ENCODE measurements around the gene NEK1. TPM values are rescaled to one million over a fixed set of nuclear protein-coding genes. Genes with fewer than 3 reads are reported as not detected.

Gene NEK1
- total and polyA plus RNA-seq, 2 of the 13 experiments (the other 11 are each of a cell fraction or from before 2014, with no cell fraction given), result 2.9 to 5.4 TPM

DNA sequence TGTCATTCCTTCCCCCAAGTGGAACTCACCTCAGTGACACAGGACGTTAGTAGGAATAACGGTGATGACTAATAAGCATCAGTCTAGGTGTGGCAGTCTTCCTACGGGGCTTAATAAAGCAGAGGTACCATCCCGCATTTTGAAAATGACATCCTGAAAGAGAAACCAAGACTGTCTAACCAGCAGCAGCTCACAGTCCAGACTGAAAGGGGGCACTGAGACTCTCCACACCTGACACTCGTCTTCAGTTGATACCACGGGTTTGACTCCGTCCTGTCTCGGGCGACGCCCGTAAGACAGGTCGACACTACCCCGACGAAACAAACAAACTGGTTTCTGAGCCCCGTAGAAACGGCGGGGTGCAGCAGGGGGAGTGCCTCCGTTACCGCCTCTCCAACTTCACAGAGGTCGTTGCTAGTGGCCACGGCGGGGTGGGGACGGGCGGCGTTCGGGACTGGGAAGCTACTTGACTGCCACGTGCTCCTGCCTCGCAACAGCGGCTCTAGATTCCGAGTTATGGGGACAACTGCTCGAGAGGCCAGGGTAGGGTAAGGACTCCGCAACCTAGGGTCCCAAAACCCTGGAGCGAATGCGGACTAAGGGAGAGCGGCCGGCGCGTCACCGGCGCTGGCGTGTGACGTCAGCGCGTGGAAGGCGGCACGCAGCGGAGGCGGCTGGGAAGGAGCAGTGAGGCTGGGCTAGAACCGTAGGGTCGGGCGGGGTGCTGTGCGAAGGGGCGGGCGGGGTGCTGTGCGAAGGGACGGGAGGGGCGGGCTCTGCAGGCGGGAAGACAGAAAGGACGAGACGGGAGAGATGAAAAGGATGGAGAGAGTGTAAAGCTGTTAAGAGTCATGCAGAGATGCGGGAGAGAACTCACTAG is at the start of gene NEK1 (continued):
- TF ChIP-seq, protein P1, sequence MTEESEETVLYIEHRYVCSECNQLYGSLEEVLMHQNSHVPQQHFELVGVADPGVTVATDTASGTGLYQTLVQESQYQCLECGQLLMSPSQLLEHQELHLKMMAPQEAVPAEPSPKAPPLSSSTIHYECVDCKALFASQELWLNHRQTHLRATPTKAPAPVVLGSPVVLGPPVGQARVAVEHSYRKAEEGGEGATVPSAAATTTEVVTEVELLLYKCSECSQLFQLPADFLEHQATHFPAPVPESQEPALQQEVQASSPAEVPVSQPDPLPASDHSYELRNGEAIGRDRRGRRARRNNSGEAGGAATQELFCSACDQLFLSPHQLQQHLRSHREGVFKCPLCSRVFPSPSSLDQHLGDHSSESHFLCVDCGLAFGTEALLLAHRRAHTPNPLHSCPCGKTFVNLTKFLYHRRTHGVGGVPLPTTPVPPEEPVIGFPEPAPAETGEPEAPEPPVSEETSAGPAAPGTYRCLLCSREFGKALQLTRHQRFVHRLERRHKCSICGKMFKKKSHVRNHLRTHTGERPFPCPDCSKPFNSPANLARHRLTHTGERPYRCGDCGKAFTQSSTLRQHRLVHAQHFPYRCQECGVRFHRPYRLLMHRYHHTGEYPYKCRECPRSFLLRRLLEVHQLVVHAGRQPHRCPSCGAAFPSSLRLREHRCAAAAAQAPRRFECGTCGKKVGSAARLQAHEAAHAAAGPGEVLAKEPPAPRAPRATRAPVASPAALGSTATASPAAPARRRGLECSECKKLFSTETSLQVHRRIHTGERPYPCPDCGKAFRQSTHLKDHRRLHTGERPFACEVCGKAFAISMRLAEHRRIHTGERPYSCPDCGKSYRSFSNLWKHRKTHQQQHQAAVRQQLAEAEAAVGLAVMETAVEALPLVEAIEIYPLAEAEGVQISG (CRISPR knock-in tag; IDR thresholded peaks at IDR 0.05), result peak; percentile 74
- no peak for TF ChIP-seq AKAP8 (CRISPR knock-in tag; IDR thresholded peaks at IDR 0.05)
- TF ChIP-seq MAZ (IDR thresholded peaks at IDR 0.05; ENCODE audit: borderline replicate concordance, low read depth, low read length), result no peak
- peak; percentile 86 for TF ChIP-seq MAZ (CRISPR knock-in tag; IDR thresholded peaks at IDR 0.05; ENCODE audit: low read depth)
- no peak for TF ChIP-seq MBNL3 (CRISPR knock-in tag; conservative IDR thresholded peaks at IDR 0.05)
- no peak for TF ChIP-seq ZNF33A (CRISPR knock-in tag; IDR thresholded peaks at IDR 0.05; ENCODE audit: borderline replicate concordance)
- TF ChIP-seq HNRNPH1 (optimal IDR thresholded peaks at IDR 0.05; ENCODE audit: low read depth, low read length), result no peak
- no peak for TF ChIP-seq ESRRA (CRISPR knock-in tag; IDR thresholded peaks at IDR 0.05; ENCODE audit: low read depth)
- TF ChIP-seq ZNF34 (CRISPR knock-in tag; IDR thresholded peaks at IDR 0.05; ENCODE audit: borderline replicate concordance), result 0 out of 2 replicates have a peak, but pooled peaks have one; percentile 22
- TF ChIP-seq ZNF709 (CRISPR knock-in tag; IDR thresholded peaks at IDR 0.05), result peak; percentile 65; the same call in 1 of the 2 replicates
- TF ChIP-seq SMAD3 (CRISPR knock-in tag; IDR thresholded peaks at IDR 0.05), result peak; percentile 58
- TF ChIP-seq SRF (IDR thresholded peaks at IDR 0.05; ENCODE audit: low read depth, low read length), result no peak
- TF ChIP-seq CCAR2 (optimal IDR thresholded peaks at IDR 0.05; ENCODE audit: low read depth, low read length), result no peak
- no peak for TF ChIP-seq DNMT1 (CRISPR knock-in tag; IDR thresholded peaks at IDR 0.05)
- TF ChIP-seq NONO (IDR thresholded peaks at IDR 0.05), result no peak
- peak; percentile 60; the same call in 1 of the 2 replicates for TF ChIP-seq NONO (CRISPR knock-in tag; conservative IDR thresholded peaks at IDR 0.05)
- TF ChIP-seq HOXA5 (CRISPR knock-in tag; IDR thresholded peaks at IDR 0.05), result 0 out of 2 replicates have a peak, but pooled peaks have one; percentile 52
- TF ChIP-seq, protein P2, sequence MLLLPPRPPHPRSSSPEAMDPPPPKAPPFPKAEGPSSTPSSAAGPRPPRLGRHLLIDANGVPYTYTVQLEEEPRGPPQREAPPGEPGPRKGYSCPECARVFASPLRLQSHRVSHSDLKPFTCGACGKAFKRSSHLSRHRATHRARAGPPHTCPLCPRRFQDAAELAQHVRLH (CRISPR knock-in tag; IDR thresholded peaks at IDR 0.05; ENCODE audit: borderline replicate concordance, low read depth), result peak; percentile 76; the same call in 1 of the 2 replicates
- TF ChIP-seq, protein P3, sequence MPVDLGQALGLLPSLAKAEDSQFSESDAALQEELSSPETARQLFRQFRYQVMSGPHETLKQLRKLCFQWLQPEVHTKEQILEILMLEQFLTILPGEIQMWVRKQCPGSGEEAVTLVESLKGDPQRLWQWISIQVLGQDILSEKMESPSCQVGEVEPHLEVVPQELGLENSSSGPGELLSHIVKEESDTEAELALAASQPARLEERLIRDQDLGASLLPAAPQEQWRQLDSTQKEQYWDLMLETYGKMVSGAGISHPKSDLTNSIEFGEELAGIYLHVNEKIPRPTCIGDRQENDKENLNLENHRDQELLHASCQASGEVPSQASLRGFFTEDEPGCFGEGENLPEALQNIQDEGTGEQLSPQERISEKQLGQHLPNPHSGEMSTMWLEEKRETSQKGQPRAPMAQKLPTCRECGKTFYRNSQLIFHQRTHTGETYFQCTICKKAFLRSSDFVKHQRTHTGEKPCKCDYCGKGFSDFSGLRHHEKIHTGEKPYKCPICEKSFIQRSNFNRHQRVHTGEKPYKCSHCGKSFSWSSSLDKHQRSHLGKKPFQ (CRISPR knock-in tag; IDR thresholded peaks at IDR 0.05; ENCODE audit: insufficient replicate concordance), result no peak
- TF ChIP-seq U2AF1 (optimal IDR thresholded peaks at IDR 0.05; ENCODE audit: low read depth, low read length), result no peak
- no peak for TF ChIP-seq ZNF761 (CRISPR knock-in tag; conservative IDR thresholded peaks at IDR 0.05)
- TF ChIP-seq, protein P4, sequence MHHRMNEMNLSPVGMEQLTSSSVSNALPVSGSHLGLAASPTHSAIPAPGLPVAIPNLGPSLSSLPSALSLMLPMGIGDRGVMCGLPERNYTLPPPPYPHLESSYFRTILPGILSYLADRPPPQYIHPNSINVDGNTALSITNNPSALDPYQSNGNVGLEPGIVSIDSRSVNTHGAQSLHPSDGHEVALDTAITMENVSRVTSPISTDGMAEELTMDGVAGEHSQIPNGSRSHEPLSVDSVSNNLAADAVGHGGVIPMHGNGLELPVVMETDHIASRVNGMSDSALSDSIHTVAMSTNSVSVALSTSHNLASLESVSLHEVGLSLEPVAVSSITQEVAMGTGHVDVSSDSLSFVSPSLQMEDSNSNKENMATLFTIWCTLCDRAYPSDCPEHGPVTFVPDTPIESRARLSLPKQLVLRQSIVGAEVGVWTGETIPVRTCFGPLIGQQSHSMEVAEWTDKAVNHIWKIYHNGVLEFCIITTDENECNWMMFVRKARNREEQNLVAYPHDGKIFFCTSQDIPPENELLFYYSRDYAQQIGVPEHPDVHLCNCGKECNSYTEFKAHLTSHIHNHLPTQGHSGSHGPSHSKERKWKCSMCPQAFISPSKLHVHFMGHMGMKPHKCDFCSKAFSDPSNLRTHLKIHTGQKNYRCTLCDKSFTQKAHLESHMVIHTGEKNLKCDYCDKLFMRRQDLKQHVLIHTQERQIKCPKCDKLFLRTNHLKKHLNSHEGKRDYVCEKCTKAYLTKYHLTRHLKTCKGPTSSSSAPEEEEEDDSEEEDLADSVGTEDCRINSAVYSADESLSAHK (CRISPR knock-in tag; IDR thresholded peaks at IDR 0.05; ENCODE audit: borderline replicate concordance), result no peak
- no peak for TF ChIP-seq ZNF569 (CRISPR knock-in tag; IDR thresholded peaks at IDR 0.05; ENCODE audit: borderline replicate concordance)

All from HepG2 (cell line).